Activated gamma-delta T cell treated with anti-CD3 and anti-CD28 coated beads, Interleukin-2, amount 50 U/mL, for 16 hours (primary cell): ENCODE measurements around the gene ZNF577.

ENCODE experiments used
- DNase-seq: peaks from one replicate; pipeline ENCODE4 v3.0.0-alpha.2; 2020; ENCODE audit warnings: low read depth

The ZNF577 gene

GRCh38 chr19:51861870-51862622 lies 25.7 kb downstream of the ZNF577 start:
- DNase-seq: no peak

GRCh38 chr19:51837145-51837544 lies 50.6 kb downstream of the ZNF577 start:
- DNase-seq: no peak

GRCh38 chr19:51830274-51830673 lies 57.5 kb downstream of the ZNF577 start:
- no peak for DNase-seq

- DNase-seq: no peak
Observed at GRCh38 chr19:51824281-51825005, 63.3 kb downstream of the ZNF577 start.

GRCh38 chr19:51822946-51823345 lies 64.8 kb downstream of the ZNF577 start:
- no peak for DNase-seq

- DNase-seq: no peak
Observed at GRCh38 chr19:51822325-51822724, 65.4 kb downstream of the ZNF577 start.

- no peak for DNase-seq
Observed at GRCh38 chr19:51821921-51822320, 65.8 kb downstream of the ZNF577 start.

GRCh38 chr19:51821456-51821855 lies 66.3 kb downstream of the ZNF577 start:
- DNase-seq: no peak
